GM12873 (cell line): ENCODE data around the gene FGG.

Source experiments
- TF ChIP-seq, protein P1 (sequence below): IDR thresholded peaks from 2 replicates; pipeline ENCODE4 v1.5.1; 2012; ENCODE audit warnings: low read depth, mild to moderate bottlenecking, moderate library complexity, low read length, control low read depth; ENCODE audit not compliant: insufficient read depth; ENCODE audit errors: missing control alignments

FGG gene

DNA sequence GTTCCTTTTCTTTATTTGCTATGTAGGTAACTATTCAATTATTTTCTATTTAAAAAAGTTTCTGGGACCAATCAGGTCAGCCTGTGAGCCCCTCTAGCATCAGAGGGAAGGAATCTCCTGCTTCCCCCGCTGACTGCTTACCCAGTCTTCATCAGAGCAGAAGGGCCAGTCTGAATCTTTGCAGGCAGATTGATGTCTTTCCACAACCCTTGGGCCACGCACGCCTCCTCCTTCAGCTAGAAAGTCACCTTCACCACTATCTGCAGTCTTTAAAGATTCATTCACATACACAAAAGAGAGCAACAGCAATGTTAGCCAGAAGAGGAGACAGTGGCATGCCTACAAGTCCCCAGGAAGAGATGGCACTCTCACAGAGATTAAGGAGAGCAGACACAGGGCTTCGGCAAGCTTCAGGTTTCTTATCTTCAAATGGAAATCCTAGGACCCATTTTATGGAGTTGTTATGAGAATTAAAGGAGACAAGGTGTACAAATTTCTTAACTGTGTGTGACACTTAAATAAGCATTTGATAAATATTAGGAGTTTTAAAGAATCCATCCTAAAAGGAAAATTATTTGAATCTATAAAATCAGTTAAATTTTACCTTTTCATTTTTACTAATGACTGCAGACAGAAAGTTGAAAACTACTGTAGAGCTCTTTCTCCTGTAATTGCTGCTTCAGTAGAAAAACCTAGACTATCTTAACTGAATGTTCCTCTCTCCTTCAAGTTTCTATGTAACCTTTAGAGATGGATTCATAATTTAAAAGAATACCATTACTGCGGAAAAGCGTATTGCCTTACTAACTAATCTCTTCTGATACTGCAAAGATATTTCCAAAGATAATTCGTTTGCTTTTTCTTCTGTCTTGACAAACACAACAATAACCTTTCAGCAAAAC lies 22.9 kb downstream of the FGG start:
- TF ChIP-seq, protein P1, sequence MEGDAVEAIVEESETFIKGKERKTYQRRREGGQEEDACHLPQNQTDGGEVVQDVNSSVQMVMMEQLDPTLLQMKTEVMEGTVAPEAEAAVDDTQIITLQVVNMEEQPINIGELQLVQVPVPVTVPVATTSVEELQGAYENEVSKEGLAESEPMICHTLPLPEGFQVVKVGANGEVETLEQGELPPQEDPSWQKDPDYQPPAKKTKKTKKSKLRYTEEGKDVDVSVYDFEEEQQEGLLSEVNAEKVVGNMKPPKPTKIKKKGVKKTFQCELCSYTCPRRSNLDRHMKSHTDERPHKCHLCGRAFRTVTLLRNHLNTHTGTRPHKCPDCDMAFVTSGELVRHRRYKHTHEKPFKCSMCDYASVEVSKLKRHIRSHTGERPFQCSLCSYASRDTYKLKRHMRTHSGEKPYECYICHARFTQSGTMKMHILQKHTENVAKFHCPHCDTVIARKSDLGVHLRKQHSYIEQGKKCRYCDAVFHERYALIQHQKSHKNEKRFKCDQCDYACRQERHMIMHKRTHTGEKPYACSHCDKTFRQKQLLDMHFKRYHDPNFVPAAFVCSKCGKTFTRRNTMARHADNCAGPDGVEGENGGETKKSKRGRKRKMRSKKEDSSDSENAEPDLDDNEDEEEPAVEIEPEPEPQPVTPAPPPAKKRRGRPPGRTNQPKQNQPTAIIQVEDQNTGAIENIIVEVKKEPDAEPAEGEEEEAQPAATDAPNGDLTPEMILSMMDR = no peak

DNA sequence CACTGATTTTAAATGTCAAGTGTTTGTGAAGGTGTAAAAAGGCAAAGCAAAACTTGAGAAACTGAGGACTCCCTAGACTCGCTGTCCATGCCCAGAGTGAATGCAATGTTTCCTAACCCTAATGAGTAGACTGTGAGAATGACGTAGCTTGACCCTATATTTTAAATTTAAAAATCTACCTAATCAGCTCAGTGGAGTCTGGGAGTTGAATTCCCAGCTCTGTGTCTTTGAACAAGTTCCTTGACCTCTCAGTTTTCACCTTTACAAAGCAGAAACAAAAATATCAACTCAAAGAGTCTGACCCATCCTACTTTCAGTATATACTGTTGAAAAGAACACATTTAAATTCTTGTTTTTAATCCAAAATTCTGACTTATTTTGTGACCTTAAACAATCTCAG lies 24.3 kb downstream of the FGG start:
- TF ChIP-seq, protein P1 = no peak

DNA sequence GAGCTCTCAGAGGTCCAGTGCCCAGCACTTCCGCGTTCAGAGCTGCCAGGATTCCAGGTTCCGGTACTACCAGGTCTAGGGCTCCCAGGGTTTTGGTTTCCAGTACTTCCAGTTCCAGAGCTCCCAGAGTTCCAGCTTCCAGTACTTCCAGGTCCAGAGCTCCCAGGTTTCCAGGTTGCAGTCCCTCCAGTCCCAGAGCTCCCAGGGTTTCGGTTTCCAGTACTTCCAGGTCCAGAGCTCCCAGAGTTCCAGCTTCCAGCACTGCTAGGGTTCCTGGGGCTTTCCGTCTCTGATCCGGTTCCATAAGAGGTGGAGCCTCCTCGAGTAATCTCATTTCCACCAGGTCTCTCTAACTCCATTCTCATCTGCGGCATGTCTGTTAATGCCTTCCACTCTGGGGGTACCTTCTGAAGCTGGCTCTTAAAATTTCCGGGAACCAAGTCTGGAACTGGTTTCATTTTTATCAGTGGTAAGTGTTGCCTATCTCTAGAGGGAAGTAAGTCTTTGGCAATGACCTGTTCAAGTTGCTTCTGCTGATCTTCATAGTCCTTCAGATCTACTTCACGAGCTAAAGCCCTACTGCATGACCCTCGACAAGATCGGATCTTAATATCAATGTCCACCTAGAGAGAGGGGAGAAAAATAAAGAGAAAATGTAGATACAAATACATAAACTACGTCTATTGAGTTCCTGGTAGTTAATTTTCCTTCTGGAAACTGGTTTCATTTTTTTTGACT lies 26.0 kb downstream of the FGG start:
- TF ChIP-seq, protein P1 = no peak

DNA sequence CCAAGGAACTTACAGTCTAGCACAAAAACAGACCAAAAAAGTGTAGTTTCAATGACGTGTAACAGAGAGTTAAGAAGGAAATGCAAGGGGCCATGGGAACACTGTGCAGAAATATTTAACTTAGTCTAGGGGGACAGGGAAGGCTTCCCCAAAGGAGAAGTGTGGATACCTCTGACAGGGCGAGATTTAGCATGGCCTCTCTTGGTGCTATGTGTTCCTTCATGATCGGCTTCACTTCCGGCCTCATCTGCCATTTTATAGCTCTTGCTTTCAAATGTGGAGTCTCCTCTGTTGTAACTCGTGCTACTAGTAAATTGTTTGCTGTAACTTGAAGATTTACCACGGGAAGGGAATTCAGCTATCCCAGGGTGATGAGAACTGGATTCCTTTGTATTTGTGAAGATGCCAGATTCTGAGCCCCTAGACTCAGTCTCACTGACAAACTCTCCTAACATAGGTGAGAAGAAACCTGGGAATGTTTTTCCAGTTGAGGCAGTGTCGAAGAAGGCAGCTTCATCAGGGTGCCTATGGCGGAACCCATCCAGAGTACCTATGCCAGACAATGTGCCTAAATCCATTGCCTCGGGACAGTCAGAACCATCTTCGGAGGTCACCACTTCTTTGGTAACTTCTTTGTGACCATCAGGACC lies 27.0 kb downstream of the FGG start:
- TF ChIP-seq, protein P1 = no peak

DNA sequence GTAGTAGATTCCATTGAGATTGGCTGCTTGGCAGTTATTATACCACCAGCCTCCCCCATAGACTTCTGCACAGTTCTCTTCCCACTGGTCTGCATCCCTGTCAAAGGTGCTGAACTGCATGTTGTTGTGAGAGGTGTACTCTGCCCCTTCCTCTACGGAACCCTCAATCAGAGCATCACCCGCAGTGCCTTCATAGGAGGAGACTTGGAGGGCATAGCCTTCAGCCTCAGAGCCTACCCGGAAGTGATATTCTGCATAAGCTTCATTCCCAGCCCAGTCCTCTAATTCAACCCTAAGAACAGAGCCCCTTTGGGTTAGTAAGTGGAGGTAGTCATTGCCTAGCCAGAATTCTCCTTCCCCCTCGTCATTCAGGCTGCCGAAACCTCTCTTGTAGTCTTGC lies 28.2 kb downstream of the FGG start:
- TF ChIP-seq, protein P1 = no peak

DNA sequence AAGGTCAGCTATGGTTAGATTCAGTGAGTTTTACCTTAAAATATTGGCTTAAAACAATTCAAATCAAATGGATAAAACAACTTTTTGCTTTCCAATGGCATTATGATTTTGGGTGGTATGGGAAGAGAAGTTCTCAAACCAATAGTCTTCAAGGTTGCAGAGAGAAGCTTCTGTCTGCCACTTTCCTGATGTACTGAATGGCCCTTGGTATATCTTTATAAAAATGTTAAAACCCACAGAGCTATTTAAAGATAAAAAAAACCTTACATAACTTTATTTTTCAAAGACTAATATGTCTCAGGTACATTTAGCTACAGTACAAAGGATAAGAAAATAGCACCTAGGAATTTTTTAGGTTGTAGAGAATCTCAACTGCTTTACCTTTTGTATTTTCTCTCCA lies 28.8 kb downstream of the FGG start:
- TF ChIP-seq, protein P1 = no peak

DNA sequence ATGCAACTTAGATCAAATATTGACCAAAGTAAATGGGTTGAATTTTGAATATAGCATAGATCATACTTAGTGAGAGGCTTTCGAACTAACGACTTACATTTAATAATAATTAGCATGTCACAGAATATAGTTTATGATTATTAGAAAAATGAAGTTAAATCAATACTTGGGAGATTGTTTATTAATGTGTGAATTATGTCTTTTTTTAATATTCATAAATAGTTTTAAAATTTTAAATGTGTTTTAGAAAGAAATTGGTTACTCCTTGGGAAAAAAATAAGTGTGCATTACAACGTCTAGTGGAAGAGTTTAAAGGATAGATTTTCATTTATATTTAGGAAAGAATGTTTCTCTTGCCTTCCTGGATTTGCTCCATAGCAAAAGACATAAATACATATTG lies 29.2 kb downstream of the FGG start:
- TF ChIP-seq, protein P1 = no peak
